HG02571 (cell line): ENCODE measurements around the gene BTBD1.
A peak's percentile ranks its signal among the peaks of the same experiment; 100 is the strongest.
"Not testable (repeated sequence)": the region's sequence is repeated elsewhere in the genome, so short reads cannot be mapped to it uniquely, and the experiment has no call there.

Source experiments
- ATAC-seq: cut with Tn5 transposase; IDR thresholded peaks from one replicate; pipeline ENCODE4 v1.9.1; 2021; ENCODE audit warnings: mild to moderate bottlenecking, moderate library complexity; ENCODE audit not compliant: unreplicated experiment

Gene BTBD1

GRCh38 chr15:83057696-83058376 is 9.2 kb downstream of the BTBD1 start:
- no peak for ATAC-seq

GRCh38 chr15:83057002-83057401 is 10.1 kb downstream of the BTBD1 start:
- no peak for ATAC-seq

GRCh38 chr15:83053151-83053550 is 13.9 kb downstream of the BTBD1 start:
- ATAC-seq: no peak

DNA sequence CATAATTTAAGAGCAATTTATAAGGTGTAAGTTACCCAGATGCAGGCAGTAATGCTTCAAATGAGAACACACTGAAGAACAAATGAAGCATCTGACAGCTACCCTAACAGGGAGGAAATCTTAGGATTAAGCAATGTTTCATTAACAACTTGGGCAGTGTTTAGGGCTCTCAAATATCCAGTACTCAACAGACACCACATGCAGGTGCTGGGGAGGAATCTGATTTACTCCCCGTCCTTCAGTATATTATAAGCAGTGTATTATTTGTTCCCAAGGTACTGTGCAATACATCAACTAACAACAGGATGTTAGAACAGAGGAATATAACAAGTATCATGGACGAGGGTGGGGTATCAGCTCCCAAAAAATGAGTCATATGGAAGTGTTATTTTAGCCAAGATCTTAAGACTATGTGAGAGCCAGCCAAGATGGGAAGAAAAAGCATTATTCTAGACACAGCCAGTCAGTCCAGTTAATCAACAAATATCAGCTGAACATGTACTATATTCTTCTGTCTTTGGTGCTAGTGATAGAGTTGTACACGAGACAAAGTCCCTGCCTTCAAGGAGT is 20.4 kb downstream of the BTBD1 start:
- ATAC-seq: no peak

- no peak for ATAC-seq
Observed at GRCh38 chr15:83044156-83044555, 22.9 kb downstream of the BTBD1 start.

GRCh38 chr15:83039206-83039605 is 27.8 kb downstream of the BTBD1 start:
- ATAC-seq: no peak

GRCh38 chr15:83036253-83036652 is 30.8 kb downstream of the BTBD1 start:
- ATAC-seq: no peak

DNA sequence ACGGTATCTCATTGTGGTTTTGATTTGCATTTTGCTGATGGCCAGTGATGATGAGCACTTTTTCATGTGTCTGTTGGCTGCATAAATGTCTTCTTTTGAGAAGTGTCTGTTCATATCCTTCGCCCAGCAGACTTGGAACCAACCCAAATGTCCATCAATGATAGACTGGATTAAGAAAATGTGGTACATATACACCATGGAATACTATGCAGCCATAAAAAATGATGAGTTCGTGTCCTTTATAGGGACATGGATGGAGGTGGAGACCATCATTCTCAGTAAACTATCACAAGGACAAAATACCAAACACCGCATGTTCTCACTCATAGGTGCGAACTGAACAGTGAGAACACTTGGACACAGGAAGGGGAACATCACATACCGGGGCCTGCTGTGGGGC is 35.8 kb downstream of the BTBD1 start:
- not testable (repeated sequence) for ATAC-seq

DNA sequence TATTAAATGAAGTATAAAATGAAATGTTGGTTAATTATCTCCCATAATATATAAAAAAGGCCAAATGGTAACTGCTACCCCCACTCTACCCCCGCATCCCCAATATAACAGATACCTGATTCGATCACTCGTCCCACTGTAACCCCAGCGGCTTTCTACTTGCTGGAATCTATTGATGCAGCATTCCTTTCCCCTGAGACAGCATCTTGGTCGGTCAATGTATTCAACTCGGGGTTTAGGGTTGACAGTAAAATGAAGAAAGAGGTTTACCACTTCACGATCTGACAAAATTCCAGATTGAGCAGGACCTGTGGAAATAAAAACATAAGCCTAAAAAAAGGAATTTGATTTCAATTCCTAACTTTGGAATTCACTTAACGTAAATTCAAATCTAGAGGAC is 37.0 kb downstream of the BTBD1 start:
- no peak for ATAC-seq

- ATAC-seq: no peak
Observed at GRCh38 chr15:83018436-83018835, 48.6 kb downstream of the BTBD1 start.

DNA sequence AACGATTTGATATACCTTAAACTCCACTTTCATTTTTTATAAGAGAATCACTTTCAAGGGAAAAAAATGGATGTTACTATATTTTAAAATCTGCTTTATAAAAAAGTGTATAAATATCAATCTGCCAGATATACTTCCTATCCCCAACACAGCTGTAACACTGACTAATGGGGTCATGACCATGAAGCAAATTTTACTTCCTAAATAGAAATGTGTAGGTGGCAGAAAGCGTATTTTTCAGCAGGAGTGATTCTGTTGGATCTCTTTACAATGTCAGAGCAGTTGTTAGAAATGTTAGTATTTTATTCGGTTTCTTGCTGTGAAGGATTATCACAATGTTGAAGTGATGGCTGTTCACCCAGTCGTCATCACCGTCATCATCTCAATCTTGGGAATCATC is 50.1 kb downstream of the BTBD1 start:
- ATAC-seq: no peak

- ATAC-seq: no peak
Observed at GRCh38 chr15:83015361-83015760, 51.7 kb downstream of the BTBD1 start.

- no peak for ATAC-seq
Observed at GRCh38 chr15:83014205-83014653, 52.8 kb downstream of the BTBD1 start.

- ATAC-seq: no peak
Observed at GRCh38 chr15:83012636-83013035, 54.4 kb downstream of the BTBD1 start.

- no peak for ATAC-seq
Observed at GRCh38 chr15:83012076-83012426, 55.0 kb downstream of the BTBD1 start.

DNA sequence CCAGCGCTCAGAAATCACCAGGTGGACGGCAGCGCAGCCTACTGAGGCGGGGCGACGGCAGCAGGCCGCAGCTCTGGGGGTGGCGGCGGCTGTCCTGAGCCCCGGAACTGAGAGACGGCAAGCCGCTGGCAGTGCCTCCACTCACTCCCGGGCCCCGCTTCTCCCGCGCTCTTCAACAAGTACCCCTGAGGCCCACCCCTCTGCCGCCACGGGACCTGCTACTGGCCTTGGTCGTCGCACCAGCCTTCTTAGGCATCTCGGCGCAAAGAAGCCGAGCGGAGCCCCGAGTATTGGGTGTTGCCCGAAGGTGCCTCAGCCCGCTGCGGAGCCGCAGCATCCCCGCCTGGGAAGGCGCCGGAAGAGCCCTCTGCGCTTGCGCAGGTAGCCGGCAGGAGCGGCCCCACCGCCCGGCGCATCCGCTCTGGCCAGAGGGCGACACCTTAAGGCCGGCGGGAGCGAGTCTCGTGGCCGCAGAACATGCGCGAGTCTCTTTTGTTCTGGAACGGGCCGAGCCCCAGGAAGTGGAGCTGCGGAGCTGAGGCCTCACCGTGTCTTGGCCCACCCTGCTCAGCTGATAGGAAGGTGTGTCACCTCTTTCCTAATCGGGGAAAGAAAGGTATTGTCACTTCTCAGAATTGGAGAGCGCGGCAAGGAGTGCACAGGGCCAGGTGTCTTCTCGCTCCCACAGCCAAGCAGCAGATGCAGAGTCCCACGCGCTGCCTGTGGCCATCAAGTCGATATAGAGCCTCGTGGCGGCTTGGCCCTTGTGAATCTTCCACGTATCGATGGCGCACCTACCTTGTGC is 55.6 kb downstream of the BTBD1 start, which contains the start of gene C15orf40:
Gene C15orf40, minus strand, starts transcription at position 369 of the 805 bp plus-strand sequence. Its CDS starts 32 bp downstream, at position 337.
- peak; percentile 79 for ATAC-seq

DNA sequence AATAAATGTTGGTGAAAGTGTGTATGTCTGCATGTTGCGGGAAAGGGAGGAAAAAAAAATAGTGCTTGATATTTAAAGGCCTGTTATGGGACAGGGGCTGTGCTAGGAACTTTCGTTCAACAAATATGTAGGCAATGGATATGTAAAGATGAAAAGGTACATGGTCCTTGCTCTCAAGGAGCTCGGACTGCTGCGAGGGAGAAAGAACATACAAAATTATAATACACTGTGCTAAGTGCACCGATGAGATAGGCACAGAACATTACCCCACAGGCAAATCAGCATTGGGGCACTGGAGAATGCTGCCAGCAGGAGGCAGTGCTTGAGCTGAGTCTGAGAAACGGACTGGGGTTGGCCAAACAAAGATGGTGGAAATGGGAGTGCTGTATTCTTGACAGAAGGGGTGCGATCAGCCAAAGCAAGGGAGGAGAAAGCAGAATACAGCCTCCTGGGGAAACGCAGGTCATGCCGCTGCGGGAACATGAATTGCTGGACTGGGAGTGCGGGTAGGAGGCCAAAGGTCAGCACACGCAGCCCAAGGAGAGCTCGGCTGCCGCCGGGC is 56.3 kb downstream of the BTBD1 start:
- peak; percentile 57 for ATAC-seq

DNA sequence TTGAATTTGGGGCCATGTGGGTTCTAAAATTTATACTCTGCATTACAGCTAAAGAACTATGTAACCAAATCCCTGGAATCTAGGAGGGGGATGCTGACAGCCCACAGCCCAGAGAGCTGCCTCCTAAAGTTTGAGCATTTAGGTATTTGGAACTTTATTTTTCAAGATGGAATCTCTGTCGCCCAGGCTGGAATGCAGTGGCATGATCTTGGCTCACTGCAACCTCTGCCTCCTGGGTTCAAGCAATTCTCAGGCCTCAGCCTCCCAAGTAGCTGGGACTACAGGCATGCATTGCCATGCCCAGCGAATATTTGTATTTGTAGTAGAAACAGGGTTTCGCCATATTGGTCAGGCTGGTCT is 66.4 kb downstream of the BTBD1 start:
- not testable (repeated sequence) for ATAC-seq

GRCh38 chr15:82999905-83000671 is 67.0 kb downstream of the BTBD1 start:
- ATAC-seq: no peak

GRCh38 chr15:82999426-82999825 is 67.6 kb downstream of the BTBD1 start:
- ATAC-seq: no peak

DNA sequence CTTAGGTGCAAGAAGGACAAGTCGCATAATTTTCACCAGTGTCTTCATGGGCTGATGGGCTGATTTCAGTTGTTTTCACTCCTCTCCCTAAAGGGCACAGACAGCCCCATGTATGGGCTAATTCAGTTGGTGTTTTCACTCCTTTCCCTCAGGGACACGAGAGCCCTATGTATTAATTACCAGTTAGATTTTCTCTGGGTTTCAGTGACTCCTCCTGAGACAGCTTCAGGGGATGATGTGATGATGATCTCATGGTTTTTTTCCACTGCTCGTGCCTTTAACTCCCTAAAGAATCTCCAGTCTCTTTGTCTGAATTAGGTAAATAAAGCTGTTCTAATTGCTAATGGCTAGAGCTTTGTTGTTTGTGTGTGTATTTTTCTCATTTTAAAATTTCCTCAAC is 71.1 kb downstream of the BTBD1 start:
- no peak for ATAC-seq
